Tibial nerve (tissue), 4 donors: ENCODE results near the gene PSMC3. TPM values are rescaled to one million over a fixed set of nuclear protein-coding genes. Genes with fewer than 3 reads are reported as not detected.
A peak's percentile ranks its signal among the peaks of the same experiment; 100 is the strongest.

Experiments
- DNase-seq, 2 donors: peaks; one replicate each; pipeline ENCODE4 v3.0.0-alpha.2; 2019; ENCODE audit warnings: low spot score in 2 of 2
- H3K27ac ChIP-seq, 4 donors: fragments of 200-600 bp; sonication (generic) in 3 of 4; one replicate each; pipeline ENCODE4 v1.5.1; 2017 to 2019; ENCODE audit warnings: mild to moderate bottlenecking in 1 of 4
- H3K27me3 ChIP-seq, 2 donors: fragments of 200-600 bp; sonication (generic) in 1 of 2; one replicate each; pipeline versions ENCODE4 v1.5.1 to v1.6.0; 2017 to 2019
- H3K36me3 ChIP-seq, 3 donors: fragments of 200-600 bp; sonication (generic); one replicate each; pipeline ENCODE4 v1.5.1; 2018 to 2019
- H3K4me1 ChIP-seq, 4 donors: fragments of 200-600 bp; sonication (generic) in 3 of 4; one replicate each; pipeline ENCODE4 v1.5.1; 2017 to 2019
- H3K4me3 ChIP-seq, 4 donors: fragments of 200-600 bp; sonication (generic) in 3 of 4; one replicate each; pipeline ENCODE4 v1.5.1; 2017 to 2019; ENCODE audit warnings: mild to moderate bottlenecking in 1 of 4, moderate library complexity in 1 of 4
- H3K9me3 ChIP-seq, 4 donors: fragments of 200-600 bp; sonication (generic) in 3 of 4; one replicate each; pipeline ENCODE4 v1.5.1; 2017 to 2019
- CTCF ChIP-seq, 5 experiments: fragments of 200-600 bp in 3 of 5; fragments of 450-650 bp in 2 of 5; sonication (generic) in 3 of 5; IDR thresholded peaks; one replicate each; pipeline ENCODE4 v1.5.1; 2016 to 2019; ENCODE audit warnings: antibody characterized with exemption in 5 of 5, mild to moderate bottlenecking in 3 of 5, moderate library complexity in 2 of 5
- EP300 ChIP-seq, 2 donors: sonication (generic); formaldehyde crosslinking; IDR thresholded peaks; one replicate each; pipeline ENCODE4 v1.6.1; 2017; ENCODE audit warnings: antibody characterized with exemption in 2 of 2, mild to moderate bottlenecking in 1 of 2
- POLR2A ChIP-seq, 2 donors: fragments of 450-650 bp; IDR thresholded peaks; one replicate each; pipeline ENCODE4 v1.6.1; 2017; ENCODE audit warnings: antibody characterized with exemption in 2 of 2, mild to moderate bottlenecking in 2 of 2, moderate library complexity in 2 of 2
- WGBS, 2 donors: methylation state at CpG; one replicate each; pipeline ENCODE4 v1.1.5; 2018; 5-methylcytosine and 5-hydroxymethylcytosine counted together
- total RNA-seq, 4 donors: library from RNA; depleted of rRNA; stranded (reverse); fragments of >200 nt; gene quantifications; one replicate each; pipeline ENCODE4 v1.1.0, GENCODE V29; 2016

Gene PSMC3
- total RNA-seq, 4 donors from 2014 or later: 103 to 147 (median 128) TPM

GRCh38 chr11:47434011-47434786 lies 8.0 kb upstream of the PSMC3 start:
- Histone ChIP-seq H3K27ac (no peak overlapping the region), H3K36me3 (no peaks in the 10 kb centered on the region), H3K27me3 (no peaks in the 10 kb centered on the region), H3K4me3 (no peak overlapping the region), H3K4me1 (peaks cover 0 to 4% (median 0%) of the 10 kb centered on the region in 4 donors), H3K9me3 (no peaks in the 10 kb centered on the region)
- TF ChIP-seq EP300 (IDR thresholded peaks at IDR 0.05) (no peak), POLR2A (IDR thresholded peaks at IDR 0.05) (no peak), CTCF (IDR thresholded peaks at IDR 0.05) (no peak)
- peak in 1 of 2 donors; percentile 41 for DNase-seq
- WGBS, 2 donors: 77 to 81% methylated on average over 7 of the region's 7 CpGs

DNA sequence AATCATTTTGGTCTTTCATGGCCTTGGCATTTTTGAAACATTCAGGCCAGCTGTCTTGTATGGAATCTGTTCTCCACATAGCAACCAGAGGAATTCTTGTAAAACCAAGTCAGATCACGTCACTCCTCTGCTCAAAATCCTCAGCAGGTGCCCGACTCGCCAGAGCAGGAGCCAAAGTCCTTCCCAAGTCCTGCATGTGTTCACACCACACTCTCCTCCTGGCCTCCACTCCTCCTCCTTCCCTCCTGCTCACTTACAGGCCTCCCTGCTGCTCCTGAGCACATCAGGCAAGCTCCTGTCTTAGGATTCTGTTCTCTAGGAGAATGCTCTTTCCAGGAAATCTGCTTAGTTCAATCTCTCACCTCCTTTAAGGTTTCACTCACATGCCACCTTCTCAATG lies 6.9 kb upstream of the PSMC3 start:
- TF ChIP-seq EP300 (IDR thresholded peaks at IDR 0.05) (no peak), POLR2A (IDR thresholded peaks at IDR 0.05) (no peak), CTCF (IDR thresholded peaks at IDR 0.05) (no peak)
- H3K27ac ChIP-seq: no peak overlapping the region
- no peaks in the 10 kb centered on the region for H3K9me3 ChIP-seq
- no peak overlapping the region for H3K4me3 ChIP-seq
- no peaks in the 10 kb centered on the region for H3K27me3 ChIP-seq
- no peak for DNase-seq
- no peaks in the 10 kb centered on the region for H3K36me3 ChIP-seq
- WGBS, 2 donors: 72 to 83% methylated on average over 3 of the region's 3 CpGs
- H3K4me1 ChIP-seq: peaks cover 0 to 4% (median 0%) of the 10 kb centered on the region in 4 donors

DNA sequence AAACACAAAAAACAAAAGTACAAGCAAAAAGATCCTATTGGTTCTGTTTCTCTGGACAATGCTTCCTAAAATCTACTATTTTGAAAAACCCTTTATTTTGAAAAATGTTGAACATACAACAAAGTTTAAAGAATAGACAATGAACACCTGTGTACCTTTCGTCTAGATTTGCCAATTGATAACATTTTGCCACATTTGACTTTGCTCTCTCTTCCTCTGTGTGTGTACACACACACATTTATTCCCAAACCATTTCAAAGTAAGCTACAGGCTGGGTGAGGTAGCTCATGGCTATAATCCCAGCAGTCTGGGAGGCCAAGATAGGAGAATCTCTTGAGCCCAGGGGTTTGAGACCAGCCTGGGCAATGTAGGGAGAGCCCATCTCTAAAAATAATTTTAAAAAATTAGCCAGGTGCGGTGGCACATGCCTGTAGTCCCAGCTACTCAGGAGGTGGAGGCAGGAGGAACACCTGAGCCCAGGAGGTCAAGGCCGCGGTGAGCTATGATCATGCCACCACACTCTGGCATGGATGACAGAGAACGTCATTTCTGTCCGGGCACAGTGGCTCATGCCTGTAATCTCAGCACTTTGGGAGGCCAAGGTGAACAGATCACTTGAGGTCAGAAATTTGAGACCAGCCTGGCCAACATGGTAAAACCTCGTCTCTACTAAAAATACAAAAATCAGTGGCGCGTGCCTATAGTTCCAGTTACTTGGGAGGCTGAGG lies 5.3 kb upstream of the PSMC3 start:
- no peaks in the 10 kb centered on the region for H3K36me3 ChIP-seq
- H3K4me3 ChIP-seq: no peak overlapping the region
- no peak overlapping the region for H3K27ac ChIP-seq
- H3K9me3 ChIP-seq: no peaks in the 10 kb centered on the region
- 86 to 93% methylated on average over 9 of the region's 9 CpGs for WGBS, 2 donors
- no peak for TF ChIP-seq POLR2A (IDR thresholded peaks at IDR 0.05)
- no peak for TF ChIP-seq CTCF (IDR thresholded peaks at IDR 0.05)
- no peak for TF ChIP-seq EP300 (IDR thresholded peaks at IDR 0.05)
- DNase-seq: no peak
- H3K27me3 ChIP-seq: no peaks in the 10 kb centered on the region
- peaks cover 0 to 4% (median 1%) of the 10 kb centered on the region in 4 donors for H3K4me1 ChIP-seq

- TF ChIP-seq POLR2A (IDR thresholded peaks at IDR 0.05): no peak
- no peak for TF ChIP-seq CTCF (IDR thresholded peaks at IDR 0.05)
- Histone ChIP-seq H3K36me3 (no peaks in the 10 kb centered on the region), H3K9me3 (no peaks in the 10 kb centered on the region), H3K4me1 (peaks cover 0 to 5% (median 2%) of the 10 kb centered on the region in 4 donors), H3K4me3 (no peak overlapping the region), H3K27ac (no peak overlapping the region), H3K27me3 (no peaks in the 10 kb centered on the region)
- WGBS, 2 donors: 64 to 71% methylated on average over 5 of the region's 5 CpGs
- DNase-seq: no peak
Measured at GRCh38 chr11:47430524-47430923, 4.3 kb upstream of the PSMC3 start.

GRCh38 chr11:47425611-47426010 lies 628 bp downstream of the PSMC3 start:
- peaks cover 4 to 21% (median 13%) of the 10 kb centered on the region in 4 donors for H3K4me1 ChIP-seq
- H3K4me3 ChIP-seq: peak overlapping the region; percentile 58 to 84 (median 65)
- no peak for TF ChIP-seq EP300 (IDR thresholded peaks at IDR 0.05)
- no peak for TF ChIP-seq POLR2A (IDR thresholded peaks at IDR 0.05)
- TF ChIP-seq CTCF (IDR thresholded peaks at IDR 0.05): no peak
- peaks cover 7 to 47% (median 13%) of the 10 kb centered on the region in 3 donors for H3K36me3 ChIP-seq
- peak overlapping the region; percentile 83 to 93 (median 88) for H3K27ac ChIP-seq
- no peaks in the 10 kb centered on the region for H3K9me3 ChIP-seq
- 0 to 1% methylated on average over 14 of the region's 14 CpGs for WGBS, 2 donors
- no peaks in the 10 kb centered on the region for H3K27me3 ChIP-seq
- no peak for DNase-seq
